Measurements from ENCODE around the gene VBP1.

Gene VBP1

DNA sequence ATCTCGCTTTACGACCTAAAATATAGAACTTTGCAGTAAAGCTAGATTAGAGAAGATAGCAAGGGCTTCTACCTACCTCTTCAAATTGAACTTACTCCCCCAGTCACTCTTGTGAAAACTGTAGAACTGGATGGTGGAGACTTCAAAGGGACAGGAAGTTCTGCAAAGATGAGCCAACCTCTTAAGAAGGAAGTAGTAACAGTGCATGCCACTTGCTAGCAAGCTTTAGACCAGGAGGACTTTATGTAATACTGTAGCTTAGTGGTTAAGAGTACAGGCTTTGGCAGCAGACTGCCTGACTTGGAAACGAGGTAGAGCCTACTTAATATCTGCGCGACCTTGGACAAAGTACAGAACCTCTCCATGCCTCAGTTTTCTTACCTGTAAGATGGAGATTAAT lies 27.5 kb upstream of the VBP1 start:
- H3K36me3 ChIP-seq (ENCODE audit: control insufficient read depth in 2 of 2, insufficient read depth in 1 of 2, low read length in 2 of 2), result no peaks in the 10 kb centered on the region
- TF ChIP-seq ZNF777 (tag by site-specific recombination; IDR thresholded peaks at IDR 0.05; ENCODE audit: borderline replicate concordance) (no peak), ZNF169 (tag by site-specific recombination; IDR thresholded peaks at IDR 0.05) (no peak), ZNF112 (tag by site-specific recombination; IDR thresholded peaks at IDR 0.05) (no peak), ZNF707 (tag by site-specific recombination; IDR thresholded peaks at IDR 0.05) (no peak), ZNF747 (tag by site-specific recombination; IDR thresholded peaks at IDR 0.05) (no peak), TSHZ1 (tag by site-specific recombination; IDR thresholded peaks at IDR 0.05; ENCODE audit: borderline replicate concordance) (no peak), ZNF324 (tag by site-specific recombination; IDR thresholded peaks at IDR 0.05) (no peak), ZNF449 (tag by site-specific recombination; IDR thresholded peaks at IDR 0.05) (no peak), ZNF18 (tag by site-specific recombination; IDR thresholded peaks at IDR 0.05) (no peak)
- TF ChIP-seq, protein P1, sequence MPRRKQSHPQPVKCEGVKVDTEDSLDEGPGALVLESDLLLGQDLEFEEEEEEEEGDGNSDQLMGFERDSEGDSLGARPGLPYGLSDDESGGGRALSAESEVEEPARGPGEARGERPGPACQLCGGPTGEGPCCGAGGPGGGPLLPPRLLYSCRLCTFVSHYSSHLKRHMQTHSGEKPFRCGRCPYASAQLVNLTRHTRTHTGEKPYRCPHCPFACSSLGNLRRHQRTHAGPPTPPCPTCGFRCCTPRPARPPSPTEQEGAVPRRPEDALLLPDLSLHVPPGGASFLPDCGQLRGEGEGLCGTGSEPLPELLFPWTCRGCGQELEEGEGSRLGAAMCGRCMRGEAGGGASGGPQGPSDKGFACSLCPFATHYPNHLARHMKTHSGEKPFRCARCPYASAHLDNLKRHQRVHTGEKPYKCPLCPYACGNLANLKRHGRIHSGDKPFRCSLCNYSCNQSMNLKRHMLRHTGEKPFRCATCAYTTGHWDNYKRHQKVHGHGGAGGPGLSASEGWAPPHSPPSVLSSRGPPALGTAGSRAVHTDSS (tag by site-specific recombination; IDR thresholded peaks at IDR 0.05), result no peak
- ChIA-PET POLR2A (no interaction called here), CTCF (no interaction called here)
- no peak overlapping the region for H3K4me3 ChIP-seq (ENCODE audit: low read depth, low read length)
- H3K27ac ChIP-seq (ENCODE audit: extremely low read depth, low read depth, low read length), result no peak overlapping the region
- no peaks in the 10 kb centered on the region; the same call in none of the 2 replicates for H3K9me3 ChIP-seq (ENCODE audit: control insufficient read depth, insufficient read depth, low read depth, low read length)
- no peaks in the 10 kb centered on the region for H3K4me1 ChIP-seq (ENCODE audit: control insufficient read depth, insufficient read depth, low read length)

DNA sequence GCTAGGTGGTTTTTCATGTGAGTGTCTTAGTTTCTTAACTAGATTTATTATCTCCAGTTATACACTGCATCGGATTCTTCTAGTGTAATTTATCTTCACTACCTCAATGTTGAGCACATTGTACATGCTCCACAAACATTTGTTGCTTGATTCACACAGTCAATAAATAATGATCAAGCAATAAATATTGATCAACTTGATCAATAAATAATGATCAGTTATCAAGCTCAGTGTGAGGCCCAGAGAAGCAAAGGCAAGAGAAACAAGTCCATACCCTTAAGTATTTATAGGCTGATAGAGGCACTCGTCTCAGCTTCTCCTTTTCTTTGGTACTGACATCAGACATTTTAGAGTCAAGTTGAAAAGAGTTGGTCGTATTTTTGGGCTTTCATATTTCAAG lies 5.1 kb upstream of the VBP1 start:
- 0 out of 2 replicates have a peak, but pooled peaks cover 3% of the 10 kb centered on the region for H3K4me1 ChIP-seq (ENCODE audit: control insufficient read depth, insufficient read depth, low read length)
- H3K4me3 ChIP-seq (ENCODE audit: low read depth, low read length), result no peak overlapping the region
- ChIA-PET CTCF (no interaction called here), POLR2A (no interaction called here)
- no peak overlapping the region for H3K27ac ChIP-seq (ENCODE audit: extremely low read depth, low read depth, low read length)
- H3K9me3 ChIP-seq (ENCODE audit: control insufficient read depth, insufficient read depth, low read depth, low read length), result no peaks in the 10 kb centered on the region
- no peaks in the 10 kb centered on the region for H3K36me3 ChIP-seq (ENCODE audit: control insufficient read depth in 2 of 2, insufficient read depth in 1 of 2, low read length in 2 of 2)
- TF ChIP-seq ZNF366 (tag by site-specific recombination; conservative IDR thresholded peaks at IDR 0.05) (no peak), ZBTB7A (tag by site-specific recombination; IDR thresholded peaks at IDR 0.05; ENCODE audit: low read depth) (no peak), ZNF211 (tag by site-specific recombination; IDR thresholded peaks at IDR 0.05; ENCODE audit: low read depth) (no peak), ZNF830 (tag by site-specific recombination; IDR thresholded peaks at IDR 0.05; ENCODE audit: low read depth) (no peak), ZNF558 (tag by site-specific recombination; IDR thresholded peaks at IDR 0.05) (no peak), BCL11B (tag by site-specific recombination; IDR thresholded peaks at IDR 0.05; ENCODE audit: low read depth) (no peak), HOXA7 (CRISPR knock-in tag; IDR thresholded peaks at IDR 0.05; ENCODE audit: borderline replicate concordance) (no peak), ZBTB10 (tag by site-specific recombination; IDR thresholded peaks at IDR 0.05) (no peak)
